Epidermal melanocyte (primary cell): ENCODE results near the gene HNRNPA3.
"Not testable (repeated sequence)": the region's sequence is repeated elsewhere in the genome, so short reads cannot be mapped to it uniquely, and the experiment has no call there.

Experiments
- DNase-seq: peaks from one replicate; pipeline ENCODE4 v3.0.0; 2011; ENCODE audit warnings: low spot score; ENCODE audit not compliant: insufficient read length

Gene HNRNPA3

DNA sequence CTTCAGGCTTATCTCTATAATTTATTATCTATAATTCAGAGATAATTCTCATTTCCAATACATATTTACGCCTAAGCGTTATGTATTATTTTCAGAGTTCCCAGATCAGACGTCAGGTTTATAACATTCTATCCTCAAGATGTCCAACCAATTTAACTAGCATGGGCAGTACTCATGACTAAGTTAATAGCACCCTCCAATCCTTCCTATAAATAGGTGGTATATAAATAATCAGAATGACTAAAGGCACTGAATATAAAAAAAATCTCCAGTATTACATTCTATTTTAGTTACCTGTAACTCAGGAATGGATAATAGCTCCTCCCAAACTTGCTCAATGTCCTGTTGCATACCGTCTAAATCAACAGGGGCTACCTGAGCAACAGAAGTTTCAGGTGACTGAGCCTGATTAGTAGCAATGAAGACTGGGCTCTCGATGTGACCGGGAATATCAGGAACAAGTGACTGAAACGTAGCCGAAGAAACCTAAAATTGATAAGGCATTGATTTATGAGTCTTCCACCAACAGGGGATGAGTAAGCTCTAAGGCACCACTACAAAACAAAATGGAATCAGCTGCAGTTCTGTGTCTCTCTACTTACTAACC, 19.6 kb downstream of the HNRNPA3 start:
- no peak for DNase-seq

- no peak for DNase-seq
Observed at GRCh38 chr2:177234267-177234666, 21.7 kb downstream of the HNRNPA3 start.

GRCh38 chr2:177235855-177236437, 23.4 kb downstream of the HNRNPA3 start:
- no peak for DNase-seq

- DNase-seq: no peak
Observed at GRCh38 chr2:177237932-177238331, 25.3 kb downstream of the HNRNPA3 start.

DNA sequence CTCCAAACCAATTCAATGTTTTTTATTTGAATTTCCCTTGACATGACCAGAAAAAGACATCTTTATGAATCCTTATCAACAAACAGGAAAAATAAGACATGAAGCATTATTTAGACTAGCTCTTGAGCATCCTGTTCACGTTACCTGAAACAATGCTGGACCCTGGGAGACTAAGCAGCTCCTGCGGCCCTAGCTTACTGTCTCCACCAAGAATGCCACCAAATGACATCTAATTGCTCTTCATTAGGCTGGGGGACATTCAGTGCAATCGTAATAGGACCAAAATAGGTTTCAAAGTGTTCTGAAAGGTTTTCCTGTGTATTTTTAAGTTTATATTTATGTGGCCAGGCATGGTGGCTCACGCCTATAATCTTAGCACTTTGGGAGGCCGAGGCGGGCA, 26.5 kb downstream of the HNRNPA3 start:
- DNase-seq: no peak

DNA sequence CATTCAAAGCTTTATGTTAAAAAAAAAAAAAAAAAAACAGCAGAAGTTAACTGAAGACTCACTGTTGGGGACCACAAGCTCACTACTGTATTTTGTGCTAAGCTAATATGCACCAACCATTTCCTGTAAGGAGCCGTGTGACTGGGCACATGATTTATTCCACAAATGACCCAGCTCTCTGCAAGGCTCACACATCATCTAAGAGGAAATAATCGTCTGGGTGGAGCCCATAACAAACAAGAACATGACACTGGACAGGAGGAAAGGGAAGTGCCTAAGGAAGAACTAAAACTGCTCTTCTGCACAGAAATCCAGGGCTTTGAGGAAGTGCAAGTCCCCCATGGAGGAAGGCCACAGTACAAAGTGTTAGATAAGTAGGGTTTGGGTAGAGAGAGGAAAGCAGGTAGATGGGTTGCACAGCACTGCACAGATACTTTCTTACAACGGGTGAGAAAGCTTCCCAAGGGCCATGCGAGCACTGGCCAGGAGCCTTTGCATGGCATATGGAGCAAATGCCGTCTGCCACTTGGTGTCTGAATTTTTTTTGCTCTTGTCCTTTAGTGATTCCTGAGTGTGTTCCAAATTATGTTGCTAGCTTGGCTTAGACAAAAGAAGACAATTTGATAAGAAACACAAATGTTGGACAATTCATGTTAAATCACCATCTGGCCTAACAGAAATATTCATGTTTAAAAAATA, 27.5 kb downstream of the HNRNPA3 start:
- peak; percentile 77 for DNase-seq

DNA sequence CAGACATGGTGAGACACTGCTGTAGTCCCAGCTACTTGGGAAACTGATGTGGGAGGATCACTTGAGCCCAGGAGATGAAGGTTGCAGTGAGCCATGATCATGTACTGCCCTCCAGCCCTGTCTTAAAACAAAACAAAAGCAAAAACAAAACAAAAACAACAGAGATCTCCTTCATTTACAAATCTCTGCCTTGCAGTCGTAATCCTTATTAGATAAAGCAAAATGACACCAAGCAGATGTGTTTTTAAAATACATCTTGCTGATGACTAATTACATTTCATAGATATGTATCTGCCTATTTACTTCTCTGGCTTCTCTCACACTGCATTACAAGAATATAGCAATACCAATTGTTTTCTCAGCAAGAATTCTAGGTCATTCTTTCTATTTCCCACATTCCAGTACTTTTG, 29.1 kb downstream of the HNRNPA3 start:
- no peak for DNase-seq

DNA sequence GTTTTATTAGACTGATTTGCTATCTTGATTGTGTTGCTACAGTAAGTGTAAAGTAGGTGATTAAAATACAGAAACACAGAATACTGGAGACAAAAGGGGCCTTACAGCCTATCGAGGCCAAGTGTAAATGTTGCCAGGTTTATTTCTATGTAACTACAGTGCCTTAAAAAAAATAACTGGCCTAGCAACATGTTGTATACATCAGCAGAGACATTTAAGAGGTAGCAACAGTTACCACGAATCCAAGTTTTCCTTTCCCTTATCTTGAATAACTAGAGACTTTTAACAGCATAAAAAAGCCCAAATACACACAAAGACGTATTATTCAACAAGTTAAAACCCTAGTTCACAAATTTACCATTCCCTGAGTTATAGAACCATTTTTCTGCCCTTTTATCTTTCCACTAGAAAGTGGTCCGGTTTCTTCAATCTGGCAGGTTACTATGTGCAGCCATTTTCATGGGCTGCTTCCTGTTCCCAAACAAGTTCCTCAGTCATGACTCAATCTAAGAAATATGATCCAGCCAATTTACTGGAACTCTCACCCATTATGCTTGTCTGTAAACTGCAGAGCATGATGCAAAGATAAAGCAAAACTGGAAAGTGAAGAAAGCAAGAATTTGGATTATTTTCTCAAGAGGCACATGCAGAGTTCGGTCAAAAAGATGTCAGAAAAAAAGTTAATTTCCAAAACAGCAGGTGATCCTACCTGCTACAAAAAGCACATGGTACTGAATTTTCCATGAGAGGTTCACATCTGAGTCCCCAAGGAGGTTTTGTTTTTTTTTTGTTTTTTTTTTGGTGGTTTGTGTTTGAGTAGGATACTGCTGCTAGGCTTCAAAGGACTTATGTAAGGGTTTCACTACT, 29.8 kb downstream of the HNRNPA3 start:
- DNase-seq: peak; percentile 73

DNA sequence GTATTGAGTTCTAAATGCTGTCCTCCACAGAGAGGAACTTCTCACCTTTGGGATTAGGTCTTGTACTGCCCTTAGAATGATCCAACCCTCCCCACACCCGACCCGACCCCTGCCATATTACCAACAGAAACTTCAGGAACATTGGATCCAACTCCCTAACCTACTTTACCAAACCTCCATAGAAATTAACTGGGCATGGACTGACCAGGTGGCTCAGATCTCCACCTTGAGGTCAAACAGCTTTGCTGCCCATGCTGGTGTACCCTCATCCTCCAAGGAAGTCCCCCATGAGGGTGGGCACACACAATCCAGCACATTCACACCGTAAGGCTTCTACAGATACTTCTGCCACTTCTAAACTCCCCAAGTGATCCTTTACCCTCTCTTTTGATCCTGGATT, 30.5 kb downstream of the HNRNPA3 start:
- no peak for DNase-seq

GRCh38 chr2:177243476-177243875, 30.9 kb downstream of the HNRNPA3 start:
- no peak for DNase-seq

GRCh38 chr2:177244244-177244771, 31.7 kb downstream of the HNRNPA3 start:
- DNase-seq: no peak

GRCh38 chr2:177245010-177245422, 32.4 kb downstream of the HNRNPA3 start:
- DNase-seq: no peak

DNA sequence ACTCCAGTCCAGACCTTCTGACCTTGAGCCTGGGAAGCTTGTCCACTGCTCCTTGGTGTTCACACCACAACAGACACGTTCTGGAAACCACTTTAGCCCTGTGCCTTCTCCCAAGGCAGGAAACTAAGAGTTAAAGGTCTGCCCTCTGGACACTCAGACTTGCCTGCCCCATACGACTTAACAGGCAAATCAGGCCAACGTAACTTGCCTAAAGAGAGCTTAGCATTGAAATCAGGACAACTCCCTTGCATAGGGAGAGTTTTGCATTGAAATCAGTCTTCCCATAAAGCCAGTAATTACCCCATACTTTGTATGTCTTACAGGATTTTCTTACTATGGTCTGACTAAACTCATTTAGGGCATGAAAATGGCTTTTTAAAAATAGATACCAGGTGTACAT, 33.4 kb downstream of the HNRNPA3 start:
- DNase-seq: no peak

- DNase-seq: not testable (repeated sequence)
Observed at GRCh38 chr2:177246523-177247030, 34.0 kb downstream of the HNRNPA3 start.

- no peak for DNase-seq
Observed at GRCh38 chr2:177247693-177248262, 35.2 kb downstream of the HNRNPA3 start.

- no peak for DNase-seq
Observed at GRCh38 chr2:177249038-177249437, 36.4 kb downstream of the HNRNPA3 start.

- no peak for DNase-seq
Observed at GRCh38 chr2:177250461-177250860, 37.9 kb downstream of the HNRNPA3 start.

- DNase-seq: no peak
Observed at GRCh38 chr2:177251165-177251542, 38.6 kb downstream of the HNRNPA3 start.

- DNase-seq: no peak
Observed at GRCh38 chr2:177252808-177253531, 40.4 kb downstream of the HNRNPA3 start.

DNA sequence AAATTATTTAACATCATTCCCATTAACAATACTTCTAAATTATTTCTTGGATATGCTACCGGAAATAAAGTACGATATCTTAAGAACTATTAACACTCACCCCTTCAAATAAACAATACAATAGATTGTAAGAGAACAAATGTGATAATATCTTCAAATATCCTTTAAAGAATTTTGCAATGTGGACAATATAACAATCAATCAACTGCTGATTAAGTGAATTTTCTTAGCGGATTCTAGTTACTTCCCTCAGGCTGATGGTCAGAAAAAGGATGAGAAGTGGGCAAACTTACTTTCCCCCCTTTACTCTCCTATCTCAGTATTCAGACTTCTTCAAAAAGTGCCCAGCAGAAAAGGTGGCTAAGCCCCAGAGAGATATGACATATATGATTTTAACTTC, 41.1 kb downstream of the HNRNPA3 start:
- DNase-seq: no peak
